HL-60/S4 (cell line): ENCODE data around the gene POLR2B.
"Not testable (repeated sequence)": the region's sequence is repeated elsewhere in the genome, so short reads cannot be mapped to it uniquely, and the experiment has no call there.

Experiments used
- in situ Hi-C: fragments of 300-500 bp; cut with MboI; formaldehyde crosslinking; loops from 2 replicates; pipeline ENCODE4 v1.14.3; 2022; ENCODE audit warnings: low sequenced_read_pairs

The POLR2B gene

GRCh38 chr4:57051095-57051494, 72.4 kb downstream of the POLR2B start:
- in situ Hi-C loops: no loop called here

DNA sequence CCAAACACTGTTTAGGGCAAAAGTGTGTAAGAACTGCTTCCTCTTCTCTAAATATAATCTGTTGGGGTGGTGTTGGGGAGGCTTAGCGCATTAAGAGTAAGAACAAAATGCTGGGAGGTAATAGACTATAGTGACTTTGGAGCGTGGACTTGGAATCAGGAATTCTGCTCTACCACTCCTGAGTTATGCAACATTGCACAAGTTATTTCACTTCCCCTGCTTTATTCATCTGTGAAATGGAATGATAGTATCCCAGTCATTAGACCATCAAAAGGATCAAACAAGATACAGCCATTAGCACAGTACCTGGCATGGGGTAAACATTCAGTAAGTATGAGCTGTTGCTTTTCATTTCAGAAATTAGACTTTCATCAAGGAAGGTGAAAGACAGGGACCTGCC, 72.8 kb downstream of the POLR2B start:
- in situ Hi-C loops: no loop called here

GRCh38 chr4:57053508-57053907, 74.8 kb downstream of the POLR2B start:
- in situ Hi-C loops: no loop called here

DNA sequence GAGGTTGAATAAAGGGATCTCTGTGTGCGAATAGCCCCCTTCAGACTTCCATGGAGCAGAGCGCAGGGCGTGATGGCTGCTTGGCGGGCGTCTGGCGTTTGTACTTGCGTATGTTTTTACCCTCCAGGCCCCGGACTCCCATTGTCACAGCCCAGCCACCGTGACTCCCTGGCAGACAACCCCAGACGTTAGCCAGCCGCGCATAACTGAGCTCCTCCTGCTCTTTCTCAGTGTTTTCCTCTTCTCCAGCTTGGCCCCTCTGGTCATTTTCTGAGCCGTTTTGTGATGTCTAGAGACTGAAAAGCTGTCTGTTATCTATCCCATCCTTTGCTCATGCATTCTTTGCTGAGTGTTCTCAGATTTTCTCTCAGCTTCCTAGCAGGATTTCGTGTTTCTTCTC, 77.2 kb downstream of the POLR2B start:
- in situ Hi-C loops: no loop called here

DNA sequence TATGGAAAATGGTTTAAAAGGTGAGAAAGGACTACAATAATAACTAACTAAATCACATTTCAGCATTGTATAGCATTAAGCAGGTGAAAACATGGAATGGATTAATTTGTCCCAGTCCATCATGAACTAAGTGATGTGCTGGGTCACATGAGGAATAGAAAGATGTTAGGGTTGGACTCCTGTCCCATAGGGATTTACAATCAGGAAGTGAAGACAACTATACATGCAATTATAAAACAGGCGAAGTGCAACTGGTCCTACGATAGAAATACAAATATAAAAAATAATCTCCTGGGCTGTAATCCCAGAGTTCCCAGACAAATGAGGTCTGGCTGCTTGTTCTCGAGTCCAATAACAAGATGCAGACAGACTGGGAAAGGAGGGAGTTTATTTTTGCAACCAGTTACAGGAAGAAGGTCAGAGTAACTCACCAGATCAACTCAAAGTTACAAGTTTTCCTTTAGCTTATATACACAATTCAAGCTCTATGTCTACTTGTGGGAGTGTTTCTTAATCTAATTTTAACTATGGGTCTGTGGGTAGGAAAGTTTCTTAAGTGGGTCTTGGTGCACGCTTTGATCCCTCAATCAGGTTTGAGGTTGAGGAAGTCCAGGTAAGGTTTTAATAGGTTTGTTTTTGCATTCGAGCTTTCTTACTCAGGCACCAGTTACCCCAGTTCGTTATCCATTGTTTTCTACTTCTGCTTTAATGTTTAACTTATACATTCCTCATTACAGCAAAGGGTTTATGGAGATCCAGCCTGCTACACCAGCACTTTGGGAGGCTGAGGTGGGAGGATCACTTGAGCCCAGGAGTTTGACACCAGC, 81.4 kb downstream of the POLR2B start:
- in situ Hi-C loops: no loop called here

- in situ Hi-C loops: not testable (repeated sequence)
These were observed 82.0 kb downstream of the POLR2B start for GRCh38 chr4:57060717-57061067.

- in situ Hi-C loops: no loop called here
These were observed 82.7 kb downstream of the POLR2B start for GRCh38 chr4:57061395-57061794.

- in situ Hi-C loops: no loop called here
These were observed 84.8 kb downstream of the POLR2B start for GRCh38 chr4:57063518-57063917.

DNA sequence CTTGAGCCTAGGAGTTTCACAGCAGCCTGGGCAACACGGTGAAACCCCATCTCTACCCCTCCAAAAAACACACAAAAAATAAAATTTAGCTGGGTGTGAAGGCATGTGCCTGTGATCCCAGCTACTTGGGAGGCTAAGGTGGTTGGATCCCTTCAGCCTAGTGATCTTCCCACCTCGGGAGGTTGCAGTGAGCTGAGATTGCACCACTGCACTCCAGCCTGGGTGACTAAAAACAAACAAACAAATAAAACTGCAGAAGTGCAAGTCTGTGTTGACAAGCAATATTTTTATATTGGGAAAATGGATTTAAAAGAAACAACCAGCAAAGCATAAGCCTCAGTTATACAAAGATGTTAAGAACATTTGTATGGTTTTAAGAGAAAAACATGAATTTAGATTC, 85.4 kb downstream of the POLR2B start:
- in situ Hi-C loops: no loop called here

DNA sequence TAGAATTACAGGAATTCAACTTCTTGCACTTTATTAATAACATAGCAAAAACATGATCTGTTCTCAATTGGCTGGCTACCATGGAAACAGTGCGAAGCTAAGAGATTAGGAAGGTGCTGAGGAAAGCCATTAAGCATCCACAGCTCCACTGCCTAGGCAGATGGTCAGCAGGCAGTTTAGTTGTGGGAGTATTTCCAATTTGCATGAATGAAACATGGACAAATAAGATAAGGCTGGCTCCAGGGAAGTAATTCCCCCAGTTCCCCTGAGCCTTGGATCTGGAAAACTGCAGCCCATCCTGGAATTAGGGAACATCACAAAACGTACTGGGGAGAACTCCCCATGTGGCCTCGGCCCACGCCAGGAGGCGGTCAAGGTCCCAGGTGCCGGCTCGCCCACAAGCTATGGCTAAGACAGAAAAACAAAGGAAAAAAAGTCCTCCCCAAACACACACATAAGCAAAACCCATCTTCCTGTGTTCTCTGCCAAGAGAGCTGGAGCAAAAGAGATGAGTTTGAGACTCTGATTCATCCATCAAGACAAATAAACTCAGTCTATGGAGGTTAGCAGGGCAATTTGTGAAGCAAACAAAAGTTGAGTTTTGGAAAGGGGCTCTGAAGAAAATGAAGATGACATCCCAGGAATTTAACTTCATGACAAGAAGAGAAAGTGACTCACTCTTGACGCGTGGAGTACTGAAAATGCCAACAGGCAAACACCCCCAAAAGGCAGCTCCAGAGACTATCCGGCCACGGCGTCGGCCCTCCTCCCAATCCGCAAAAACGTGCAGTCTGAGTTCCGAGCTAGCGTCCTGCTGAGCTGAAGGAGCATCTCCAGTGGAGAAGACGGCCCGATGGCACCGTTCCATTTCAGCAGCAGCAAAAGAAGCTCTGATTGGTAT, 86.4 kb downstream of the POLR2B start:
- in situ Hi-C loops: no loop called here

GRCh38 chr4:57065730-57066482, 87.2 kb downstream of the POLR2B start:
- in situ Hi-C loops: no loop called here

- in situ Hi-C loops: no loop called here
These were observed 89.7 kb downstream of the POLR2B start for GRCh38 chr4:57068237-57068981.

GRCh38 chr4:57070461-57070860, 91.8 kb downstream of the POLR2B start:
- in situ Hi-C loops: no loop called here

GRCh38 chr4:57071326-57071725, 92.6 kb downstream of the POLR2B start:
- in situ Hi-C loops: no loop called here

DNA sequence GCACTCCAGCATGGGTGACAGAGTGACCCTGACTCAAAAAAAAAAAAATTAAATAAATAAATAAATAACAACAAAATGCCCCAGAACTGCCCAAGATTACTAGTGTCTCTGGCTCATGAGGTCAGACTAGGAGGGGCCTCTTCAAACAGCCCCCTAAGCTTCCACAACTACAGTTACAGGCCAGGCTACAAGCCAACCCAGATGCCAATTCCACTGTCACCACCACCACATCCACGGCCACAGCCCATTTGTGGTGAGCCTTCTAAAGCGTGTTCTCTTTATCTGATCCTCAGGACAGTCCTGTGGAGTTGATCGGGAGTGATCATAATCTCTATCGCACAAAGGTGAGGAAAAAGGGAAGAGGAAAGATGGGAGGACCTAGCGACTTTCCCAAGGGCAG, 94.9 kb downstream of the POLR2B start:
- in situ Hi-C loops: no loop called here

DNA sequence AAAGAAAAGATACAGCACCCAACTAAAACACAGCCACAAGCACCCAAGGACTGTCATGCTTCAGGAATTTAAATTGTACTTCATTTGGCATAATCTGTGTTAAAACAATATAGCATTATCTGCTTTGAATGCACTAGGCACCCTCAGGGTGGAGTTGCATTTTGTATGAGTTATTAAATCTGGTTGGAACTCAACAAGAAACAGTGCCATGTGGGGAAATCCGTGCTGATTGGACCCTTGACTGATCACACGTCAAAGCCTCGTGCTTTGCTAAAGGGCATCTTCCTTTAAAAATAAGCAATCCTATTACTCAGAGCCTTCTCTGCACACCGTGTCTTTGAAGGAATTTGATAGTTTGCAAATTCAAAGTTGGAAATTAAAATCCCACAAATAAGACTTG, 96.0 kb downstream of the POLR2B start:
- in situ Hi-C loops: no loop called here

GRCh38 chr4:57075367-57075766, 96.7 kb downstream of the POLR2B start:
- in situ Hi-C loops: no loop called here

DNA sequence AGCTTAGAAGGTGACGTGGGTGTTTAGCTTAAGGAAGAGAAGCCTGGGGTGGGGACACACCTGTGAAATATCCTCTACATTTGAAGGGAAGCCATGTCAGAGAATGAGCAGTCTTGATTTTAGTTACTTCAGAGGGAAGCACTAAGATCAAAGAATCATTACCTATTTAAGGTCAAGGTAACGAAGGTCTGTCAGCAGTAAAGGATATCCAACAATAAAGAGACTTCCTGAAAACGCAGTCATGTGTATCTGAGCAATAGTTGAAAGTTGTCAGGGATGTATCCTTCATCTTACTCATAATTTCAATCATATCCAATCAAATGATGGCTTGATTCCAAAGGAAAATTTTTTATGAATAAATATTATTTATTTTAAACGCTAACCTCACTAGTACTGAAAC, 98.0 kb downstream of the POLR2B start:
- in situ Hi-C loops: no loop called here

GRCh38 chr4:57077550-57078343, 99.1 kb downstream of the POLR2B start:
- in situ Hi-C loops: no loop called here
